ENCODE measurements around the gene HSPA12A. TPM values are rescaled to one million over a fixed set of nuclear protein-coding genes. Genes with fewer than 3 reads are reported as not detected.

HSPA12A gene
- total and polyA plus RNA-seq, 9 of the 15 experiments (the other 6 are each of a cell fraction or from before 2014, with no cell fraction given): 0.01 to 0.18 (median 0.04) TPM; not detected in 4

DNA sequence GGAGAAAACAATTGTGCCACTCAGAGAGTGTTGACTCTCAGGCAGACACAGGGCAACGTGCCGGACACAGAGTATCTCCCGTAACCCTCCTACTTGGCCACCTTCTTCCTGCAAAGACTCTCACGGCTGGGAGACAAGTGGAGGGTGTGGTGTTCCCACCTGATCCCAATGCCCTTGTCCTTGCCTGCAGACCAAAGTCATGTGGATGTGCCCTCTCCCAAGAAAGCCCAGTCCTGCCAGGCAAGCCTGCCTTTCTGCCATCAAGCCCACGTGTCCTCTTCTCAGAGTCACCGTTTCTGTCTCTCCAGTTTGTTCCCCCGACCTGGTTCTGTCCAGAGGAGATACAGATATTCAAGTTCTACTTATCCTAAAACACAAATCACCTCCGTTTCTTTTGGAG is 120.9 kb downstream of the HSPA12A start (continued):
- no peak for TF ChIP-seq HDAC3 (IDR thresholded peaks at IDR 0.05; ENCODE audit: borderline replicate concordance, partially characterized antibody)
- TF ChIP-seq SOX6 (IDR thresholded peaks at IDR 0.05): no peak
- no peak for TF ChIP-seq SAFB2 (IDR thresholded peaks at IDR 0.05; ENCODE audit: borderline replicate concordance, low read depth, low read length, severe bottlenecking)
- TF ChIP-seq SRSF1 (IDR thresholded peaks at IDR 0.05; ENCODE audit: low read depth, low read length): no peak
- TF ChIP-seq HNRNPK (IDR thresholded peaks at IDR 0.05; ENCODE audit: low read depth, low read length, poor library complexity, severe bottlenecking): no peak
- TF ChIP-seq FOSL1 (tag; conservative IDR thresholded peaks at IDR 0.05): no peak
- TF ChIP-seq CBFB (CRISPR knock-in tag; IDR thresholded peaks at IDR 0.05): no peak

Other genes with a start within 250 kb of the HSPA12A start
- gene PNLIP, start 196.6 kb downstream of the HSPA12A start, total RNA-seq (2014; rRNA removed): not detected in 2 replicates
- not detected in 2 replicates for gene PNLIP, start 196.6 kb downstream of the HSPA12A start, total RNA-seq (2014; rRNA removed; fragmentation: Illumina TruSeq; extraction: Trizol)
- not detected in 2 replicates for gene PNLIP, start 196.6 kb downstream of the HSPA12A start, total RNA-seq (2015; rRNA removed; fragmentation: Illumina TruSeq; extraction: Trizol)
- 0.69 and 1.1 TPM in 2 replicates for gene PNLIP, start 196.6 kb downstream of the HSPA12A start, total RNA-seq (2021)
- not detected in 2 replicates for gene PNLIP, start 196.6 kb downstream of the HSPA12A start, polyA plus RNA-seq (2011; rRNA removed)
- gene PNLIP, start 196.6 kb downstream of the HSPA12A start, polyA plus RNA-seq (2014; fragmentation: Illumina TruSeq; extraction: Trizol): not detected in 2 replicates
- not detected for gene PNLIP, start 196.6 kb downstream of the HSPA12A start, polyA plus RNA-seq (2014; fragmentation: Nextera tagmentation; extraction: Ambion mirVana)
- not detected in 2 replicates for gene PNLIP, start 196.6 kb downstream of the HSPA12A start, polyA plus RNA-seq (2014; rRNA removed)
- gene PNLIPRP1, start 151.6 kb downstream of the HSPA12A start, total RNA-seq (2014; rRNA removed): not detected in 2 replicates
- gene PNLIPRP1, start 151.6 kb downstream of the HSPA12A start, total RNA-seq (2014; rRNA removed; fragmentation: Illumina TruSeq; extraction: Trizol): not detected in 2 replicates
- gene PNLIPRP1, start 151.6 kb downstream of the HSPA12A start, total RNA-seq (2015; rRNA removed; fragmentation: Illumina TruSeq; extraction: Trizol): not detected in 2 replicates
- 0.60 and 1.1 TPM in 2 replicates for gene PNLIPRP1, start 151.6 kb downstream of the HSPA12A start, total RNA-seq (2021)
- gene PNLIPRP1, start 151.6 kb downstream of the HSPA12A start, polyA plus RNA-seq (2011; rRNA removed): not detected in 2 replicates
- gene PNLIPRP1, start 151.6 kb downstream of the HSPA12A start, polyA plus RNA-seq (2014; fragmentation: Illumina TruSeq; extraction: Trizol): not detected in 2 replicates
- gene PNLIPRP1, start 151.6 kb downstream of the HSPA12A start, polyA plus RNA-seq (2014; fragmentation: Nextera tagmentation; extraction: Ambion mirVana): not detected
- gene PNLIPRP1, start 151.6 kb downstream of the HSPA12A start, polyA plus RNA-seq (2014; rRNA removed): not detected in 2 replicates
- gene PNLIPRP2, start 121.6 kb downstream of the HSPA12A start, total RNA-seq (2014; rRNA removed): not detected in 2 replicates
- not detected in 2 replicates for gene PNLIPRP2, start 121.6 kb downstream of the HSPA12A start, total RNA-seq (2014; rRNA removed; fragmentation: Illumina TruSeq; extraction: Trizol)
- not detected in 2 replicates for gene PNLIPRP2, start 121.6 kb downstream of the HSPA12A start, total RNA-seq (2015; rRNA removed; fragmentation: Illumina TruSeq; extraction: Trizol)
- gene PNLIPRP2, start 121.6 kb downstream of the HSPA12A start, total RNA-seq (2021): 0.38 and 0.40 TPM in 2 replicates
- not detected in 2 replicates for gene PNLIPRP2, start 121.6 kb downstream of the HSPA12A start, polyA plus RNA-seq (2011; rRNA removed)
- gene PNLIPRP2, start 121.6 kb downstream of the HSPA12A start, polyA plus RNA-seq (2014; fragmentation: Illumina TruSeq; extraction: Trizol): not detected in 2 replicates
- not detected for gene PNLIPRP2, start 121.6 kb downstream of the HSPA12A start, polyA plus RNA-seq (2014; fragmentation: Nextera tagmentation; extraction: Ambion mirVana)
- not detected in 2 replicates for gene PNLIPRP2, start 121.6 kb downstream of the HSPA12A start, polyA plus RNA-seq (2014; rRNA removed)
- not detected in 2 replicates for gene ENO4, start 106.9 kb upstream of the HSPA12A start, total RNA-seq (2014; rRNA removed)
- not detected in 2 replicates for gene ENO4, start 106.9 kb upstream of the HSPA12A start, total RNA-seq (2014; rRNA removed; fragmentation: Illumina TruSeq; extraction: Trizol)
- not detected in 2 replicates for gene ENO4, start 106.9 kb upstream of the HSPA12A start, total RNA-seq (2015; rRNA removed; fragmentation: Illumina TruSeq; extraction: Trizol)
- gene ENO4, start 106.9 kb upstream of the HSPA12A start, total RNA-seq (2021): not detected in 2 replicates
- gene ENO4, start 106.9 kb upstream of the HSPA12A start, polyA plus RNA-seq (2011; rRNA removed): not detected in 2 replicates
- gene ENO4, start 106.9 kb upstream of the HSPA12A start, polyA plus RNA-seq (2014; fragmentation: Illumina TruSeq; extraction: Trizol): not detected in 2 replicates
- under 1 TPM in 1 of 2 experiments, not detected in 1; 0.07 TPM for gene ENO4, start 106.9 kb upstream of the HSPA12A start, polyA plus RNA-seq (2014; fragmentation: Nextera tagmentation; extraction: Ambion mirVana)
- not detected in 2 replicates for gene ENO4, start 106.9 kb upstream of the HSPA12A start, polyA plus RNA-seq (2014; rRNA removed)

Measured in K562 (cell line).